HepG2 (cell line): Measurements from ENCODE around the gene TM2D3. TPM values are rescaled to one million over a fixed set of nuclear protein-coding genes. Genes with fewer than 3 reads are reported as not detected.

Experiments
- DNMT1 ChIP-seq: sonication (generic); formaldehyde crosslinking; IDR thresholded peaks from 2 replicates; pipeline ENCODE4 v1.5.1; 2020; ENCODE audit warnings: mild to moderate bottlenecking, missing genetic modification reagents
- MAF1 ChIP-seq: sonication (generic); formaldehyde crosslinking; IDR thresholded peaks from 2 replicates; pipeline ENCODE4 v1.5.0; 2020; ENCODE audit warnings: missing genetic modification reagents, borderline replicate concordance
- MED13 ChIP-seq: sonication (generic); formaldehyde crosslinking; IDR thresholded peaks from 2 replicates; pipeline ENCODE4 v1.5.0; 2020; ENCODE audit warnings: missing genetic modification reagents
- MED8 ChIP-seq: sonication (generic); formaldehyde crosslinking; IDR thresholded peaks from 2 replicates; pipeline ENCODE4 v1.8.1; 2023; ENCODE audit warnings: mild to moderate bottlenecking, missing genetic modification reagents; ENCODE audit not compliant: insufficient replicate concordance
- MIER3 ChIP-seq: IDR thresholded peaks from 2 replicates; pipeline ENCODE4 v1.6.1; 2016; ENCODE audit warnings: missing compliant biosample characterization, borderline replicate concordance
- NONO ChIP-seq, 2 experiments: fragments of 450-650 bp in 1 of 2; sonication (generic) in 1 of 2; formaldehyde crosslinking in 1 of 2; IDR thresholded peaks in 1 of 2; conservative IDR thresholded peaks in 1 of 2; 2 replicates each; pipeline versions ENCODE4 v1.6.1 to v1.8.0; 2017 to 2022; ENCODE audit warnings: mild to moderate bottlenecking in 1 of 2, missing genetic modification reagents in 1 of 2, moderate library complexity in 1 of 2
- PHF8 ChIP-seq: sonication (generic); formaldehyde crosslinking; IDR thresholded peaks from 2 replicates; pipeline ENCODE4 v1.5.0; 2020; ENCODE audit warnings: missing genetic modification reagents
- SAP130 ChIP-seq: IDR thresholded peaks from 2 replicates; pipeline ENCODE4 v1.6.1; 2016; ENCODE audit warnings: low read depth
- SNRNP70 ChIP-seq: fragments of 200-400 bp; formaldehyde crosslinking; IDR thresholded peaks from 2 replicates; pipeline ENCODE4 v1.6.1; 2017; ENCODE audit warnings: mild to moderate bottlenecking, low read depth, low read length, moderate library complexity
- SYNCRIP ChIP-seq: fragments of 200-400 bp; formaldehyde crosslinking; IDR thresholded peaks from 2 replicates; pipeline ENCODE4 v1.6.1; 2018; ENCODE audit warnings: mild to moderate bottlenecking, low read depth, low read length; ENCODE audit not compliant: insufficient read depth
- ZNF230 ChIP-seq: sonication (generic); formaldehyde crosslinking; IDR thresholded peaks from 2 replicates; pipeline ENCODE4 v1.4.0; 2020; ENCODE audit warnings: mild to moderate bottlenecking, missing genetic modification reagents
- ZNF816 ChIP-seq: sonication (generic); formaldehyde crosslinking; IDR thresholded peaks from 2 replicates; pipeline ENCODE4 v1.8.0; 2022; ENCODE audit warnings: missing genetic modification reagents, mild to moderate bottlenecking, borderline replicate concordance
- ZNF839 ChIP-seq: sonication (generic); formaldehyde crosslinking; IDR thresholded peaks from 2 replicates; pipeline ENCODE4 v1.4.0; 2020; ENCODE audit warnings: missing genetic modification reagents, mild to moderate bottlenecking, borderline replicate concordance
- ZSCAN12 ChIP-seq: sonication (generic); formaldehyde crosslinking; IDR thresholded peaks from 2 replicates; pipeline ENCODE4 v1.9.0; 2021; ENCODE audit warnings: mild to moderate bottlenecking, missing genetic modification reagents
- polyA plus RNA-seq, 8 experiments: library from polyadenylated mRNA; depleted of rRNA in 3 of 8; stranded (reverse) in 7 of 8; unstranded in 1 of 8; fragments of >200 nt; fragmentation: Illumina TruSeq in 4 of 8; extraction: Trizol in 4 of 8; gene quantifications; 2 replicates each; pipeline versions ENCODE4 v1.2.1 to v1.2.3, GENCODE V29; 2011 to 2016; ENCODE audit warnings: low read depth in 4 of 8, missing spikeins in 1 of 8, mixed read lengths in 1 of 8; ENCODE audit not compliant: insufficient read depth in 1 of 8
- total RNA-seq, 5 experiments: library from RNA; depleted of rRNA; stranded (reverse); fragments of >200 nt; fragmentation: Illumina TruSeq; extraction: Trizol; gene quantifications; 2 replicates each; pipeline ENCODE4 v1.2.3, GENCODE V29; 2016; ENCODE audit warnings: low read depth in 1 of 5
- TF ChIP-seq, protein P1 (sequence below): IDR thresholded peaks from 2 replicates; pipeline ENCODE4 v1.6.1; 2012; ENCODE audit warnings: low read length, improper control_type of control experiment
- TF ChIP-seq, protein P2 (sequence below): IDR thresholded peaks from 2 replicates; pipeline ENCODE4 v1.6.1; 2012; ENCODE audit warnings: low read depth, low read length, improper control_type of control experiment
- TF ChIP-seq, protein P3 (sequence below): sonication (generic); formaldehyde crosslinking; IDR thresholded peaks from 2 replicates; pipeline ENCODE4 v1.8.0; 2022; ENCODE audit warnings: mild to moderate bottlenecking, missing genetic modification reagents
- TF ChIP-seq, protein P4 (sequence below): sonication (generic); formaldehyde crosslinking; IDR thresholded peaks from 2 replicates; pipeline ENCODE4 v1.5.0; 2020; ENCODE audit warnings: missing genetic modification reagents

Gene TM2D3
- total and polyA plus RNA-seq, 2 of the 13 experiments (the other 11 are each of a cell fraction or from before 2014, with no cell fraction given), result 31.1 to 72.7 TPM

DNA sequence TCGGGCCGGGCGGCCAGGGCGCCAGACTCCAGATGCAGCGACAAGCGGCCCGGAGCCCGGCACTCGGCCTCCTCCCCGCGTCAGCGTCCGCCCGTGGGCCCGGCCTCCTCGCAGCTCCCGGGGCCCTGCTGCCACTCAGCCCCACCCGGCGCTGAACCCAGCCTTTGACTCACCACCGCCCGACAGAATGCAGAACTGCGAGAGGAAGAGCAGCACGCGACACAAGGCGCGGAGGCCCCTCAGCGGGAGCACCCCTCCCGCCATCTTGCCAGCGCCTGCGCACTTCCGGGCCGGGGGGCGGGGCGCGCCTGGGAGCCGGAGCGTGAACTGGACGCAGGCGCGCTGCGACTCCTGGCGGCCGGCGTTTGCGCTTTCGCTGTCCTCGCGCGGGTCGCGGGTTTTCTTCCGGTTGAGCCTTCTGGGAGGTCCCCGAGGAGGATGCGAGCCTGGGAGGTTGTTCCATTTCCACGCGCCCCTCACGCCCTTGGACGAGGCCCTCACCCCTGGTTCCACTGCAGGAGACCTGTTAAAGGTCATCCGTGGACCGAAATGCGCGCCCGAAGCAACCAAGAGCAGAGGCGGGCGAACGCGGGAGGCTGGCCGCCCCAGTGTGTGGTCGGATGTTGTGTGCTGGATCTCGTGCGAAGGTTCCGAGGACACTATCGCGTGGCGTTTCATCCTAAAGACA is at the start of gene TM2D3 (continued):
- TF ChIP-seq, protein P1, sequence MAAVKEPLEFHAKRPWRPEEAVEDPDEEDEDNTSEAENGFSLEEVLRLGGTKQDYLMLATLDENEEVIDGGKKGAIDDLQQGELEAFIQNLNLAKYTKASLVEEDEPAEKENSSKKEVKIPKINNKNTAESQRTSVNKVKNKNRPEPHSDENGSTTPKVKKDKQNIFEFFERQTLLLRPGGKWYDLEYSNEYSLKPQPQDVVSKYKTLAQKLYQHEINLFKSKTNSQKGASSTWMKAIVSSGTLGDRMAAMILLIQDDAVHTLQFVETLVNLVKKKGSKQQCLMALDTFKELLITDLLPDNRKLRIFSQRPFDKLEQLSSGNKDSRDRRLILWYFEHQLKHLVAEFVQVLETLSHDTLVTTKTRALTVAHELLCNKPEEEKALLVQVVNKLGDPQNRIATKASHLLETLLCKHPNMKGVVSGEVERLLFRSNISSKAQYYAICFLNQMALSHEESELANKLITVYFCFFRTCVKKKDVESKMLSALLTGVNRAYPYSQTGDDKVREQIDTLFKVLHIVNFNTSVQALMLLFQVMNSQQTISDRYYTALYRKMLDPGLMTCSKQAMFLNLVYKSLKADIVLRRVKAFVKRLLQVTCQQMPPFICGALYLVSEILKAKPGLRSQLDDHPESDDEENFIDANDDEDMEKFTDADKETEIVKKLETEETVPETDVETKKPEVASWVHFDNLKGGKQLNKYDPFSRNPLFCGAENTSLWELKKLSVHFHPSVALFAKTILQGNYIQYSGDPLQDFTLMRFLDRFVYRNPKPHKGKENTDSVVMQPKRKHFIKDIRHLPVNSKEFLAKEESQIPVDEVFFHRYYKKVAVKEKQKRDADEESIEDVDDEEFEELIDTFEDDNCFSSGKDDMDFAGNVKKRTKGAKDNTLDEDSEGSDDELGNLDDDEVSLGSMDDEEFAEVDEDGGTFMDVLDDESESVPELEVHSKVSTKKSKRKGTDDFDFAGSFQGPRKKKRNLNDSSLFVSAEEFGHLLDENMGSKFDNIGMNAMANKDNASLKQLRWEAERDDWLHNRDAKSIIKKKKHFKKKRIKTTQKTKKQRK, result no peak
- TF ChIP-seq, protein P2, sequence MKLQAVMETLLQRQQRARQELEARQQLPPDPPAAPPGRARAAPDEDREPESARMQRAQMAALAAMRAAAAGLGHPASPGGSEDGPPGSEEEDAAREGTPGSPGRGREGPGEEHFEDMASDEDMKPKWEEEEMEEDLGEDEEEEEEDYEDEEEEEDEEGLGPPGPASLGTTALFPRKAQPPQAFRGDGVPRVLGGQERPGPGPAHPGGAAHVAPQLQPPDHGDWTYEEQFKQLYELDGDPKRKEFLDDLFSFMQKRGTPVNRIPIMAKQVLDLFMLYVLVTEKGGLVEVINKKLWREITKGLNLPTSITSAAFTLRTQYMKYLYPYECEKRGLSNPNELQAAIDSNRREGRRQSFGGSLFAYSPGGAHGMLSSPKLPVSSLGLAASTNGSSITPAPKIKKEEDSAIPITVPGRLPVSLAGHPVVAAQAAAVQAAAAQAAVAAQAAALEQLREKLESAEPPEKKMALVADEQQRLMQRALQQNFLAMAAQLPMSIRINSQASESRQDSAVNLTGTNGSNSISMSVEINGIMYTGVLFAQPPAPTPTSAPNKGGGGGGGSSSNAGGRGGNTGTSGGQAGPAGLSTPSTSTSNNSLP, result no peak
- TF ChIP-seq MAF1 (CRISPR knock-in tag), result peak; percentile 51; the same call in 1 of the 2 replicates
- peak; percentile 82; the same call in 1 of the 2 replicates for TF ChIP-seq ZNF230 (CRISPR knock-in tag)
- TF ChIP-seq ZNF816 (CRISPR knock-in tag), result peak; percentile 80; the same call in 1 of the 2 replicates
- TF ChIP-seq ZSCAN12 (CRISPR knock-in tag), result peak; percentile 60; the same call in 1 of the 2 replicates
- TF ChIP-seq MED8, result peak; percentile 71
- TF ChIP-seq SNRNP70, result no peak
- TF ChIP-seq, protein P3, sequence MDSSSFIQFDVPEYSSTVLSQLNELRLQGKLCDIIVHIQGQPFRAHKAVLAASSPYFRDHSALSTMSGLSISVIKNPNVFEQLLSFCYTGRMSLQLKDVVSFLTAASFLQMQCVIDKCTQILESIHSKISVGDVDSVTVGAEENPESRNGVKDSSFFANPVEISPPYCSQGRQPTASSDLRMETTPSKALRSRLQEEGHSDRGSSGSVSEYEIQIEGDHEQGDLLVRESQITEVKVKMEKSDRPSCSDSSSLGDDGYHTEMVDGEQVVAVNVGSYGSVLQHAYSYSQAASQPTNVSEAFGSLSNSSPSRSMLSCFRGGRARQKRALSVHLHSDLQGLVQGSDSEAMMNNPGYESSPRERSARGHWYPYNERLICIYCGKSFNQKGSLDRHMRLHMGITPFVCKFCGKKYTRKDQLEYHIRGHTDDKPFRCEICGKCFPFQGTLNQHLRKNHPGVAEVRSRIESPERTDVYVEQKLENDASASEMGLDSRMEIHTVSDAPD (CRISPR knock-in tag), result peak; percentile 82; the same call in 1 of the 2 replicates
- peak; percentile 85 for TF ChIP-seq SAP130
- TF ChIP-seq MIER3 (CRISPR knock-in tag), result no peak
- no peak for TF ChIP-seq ZNF839 (CRISPR knock-in tag)
- TF ChIP-seq, protein P4, sequence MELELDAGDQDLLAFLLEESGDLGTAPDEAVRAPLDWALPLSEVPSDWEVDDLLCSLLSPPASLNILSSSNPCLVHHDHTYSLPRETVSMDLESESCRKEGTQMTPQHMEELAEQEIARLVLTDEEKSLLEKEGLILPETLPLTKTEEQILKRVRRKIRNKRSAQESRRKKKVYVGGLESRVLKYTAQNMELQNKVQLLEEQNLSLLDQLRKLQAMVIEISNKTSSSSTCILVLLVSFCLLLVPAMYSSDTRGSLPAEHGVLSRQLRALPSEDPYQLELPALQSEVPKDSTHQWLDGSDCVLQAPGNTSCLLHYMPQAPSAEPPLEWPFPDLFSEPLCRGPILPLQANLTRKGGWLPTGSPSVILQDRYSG (CRISPR knock-in tag), result no peak; the same call in 1 of the 2 replicates
- TF ChIP-seq NONO (IDR thresholded peaks at IDR 0.05), result no peak
- peak; percentile 70 for TF ChIP-seq NONO (CRISPR knock-in tag; conservative IDR thresholded peaks at IDR 0.05)
- no peak for TF ChIP-seq SYNCRIP
- peak; percentile 87; the same call in 1 of the 2 replicates for TF ChIP-seq DNMT1
- peak; percentile 69 for TF ChIP-seq MED13 (CRISPR knock-in tag)
- peak; percentile 98 for TF ChIP-seq PHF8 (CRISPR knock-in tag)
